GM18907 (cell line): ENCODE results near the gene LRRC45.

Experiments used
- ATAC-seq: cut with Tn5 transposase; IDR thresholded peaks from one replicate; pipeline ENCODE4 v1.9.1; 2021; ENCODE audit warnings: mild to moderate bottlenecking, moderate library complexity; ENCODE audit not compliant: unreplicated experiment

The LRRC45 gene

GRCh38 chr17:82006468-82007227 lies 16.5 kb upstream of the LRRC45 start:
- ATAC-seq: no peak

GRCh38 chr17:82007228-82007494 lies 15.9 kb upstream of the LRRC45 start:
- ATAC-seq: no peak

GRCh38 chr17:82007495-82008257 lies 15.4 kb upstream of the LRRC45 start:
- ATAC-seq: no peak

- ATAC-seq: no peak
Observed at GRCh38 chr17:82008258-82008940, 14.7 kb upstream of the LRRC45 start.

GRCh38 chr17:82008941-82009405 lies 14.1 kb upstream of the LRRC45 start:
- no peak for ATAC-seq

GRCh38 chr17:82009413-82009812 lies 13.7 kb upstream of the LRRC45 start:
- ATAC-seq: no peak

GRCh38 chr17:82010575-82011525 lies 12.3 kb upstream of the LRRC45 start:
- no peak for ATAC-seq

GRCh38 chr17:82011617-82012187 lies 11.4 kb upstream of the LRRC45 start:
- ATAC-seq: no peak

GRCh38 chr17:82012261-82012639 lies 10.9 kb upstream of the LRRC45 start:
- ATAC-seq: no peak

- no peak for ATAC-seq
Observed at GRCh38 chr17:82012640-82013295, 10.3 kb upstream of the LRRC45 start.

GRCh38 chr17:82013341-82013740 lies 9.8 kb upstream of the LRRC45 start:
- ATAC-seq: no peak

- no peak for ATAC-seq
Observed at GRCh38 chr17:82013772-82014321, 9.3 kb upstream of the LRRC45 start.

GRCh38 chr17:82014432-82014831 lies 8.7 kb upstream of the LRRC45 start:
- no peak for ATAC-seq

- no peak for ATAC-seq
Observed at GRCh38 chr17:82014971-82015310, 8.2 kb upstream of the LRRC45 start.

GRCh38 chr17:82015311-82015971 lies 7.7 kb upstream of the LRRC45 start:
- no peak for ATAC-seq

- ATAC-seq: no peak
Observed at GRCh38 chr17:82016061-82016874, 6.8 kb upstream of the LRRC45 start.

GRCh38 chr17:82016875-82017459 lies 6.1 kb upstream of the LRRC45 start:
- no peak for ATAC-seq

GRCh38 chr17:82017612-82018151 lies 5.4 kb upstream of the LRRC45 start:
- ATAC-seq: no peak
